Measurements from ENCODE around the gene DCPS.
A peak's percentile ranks its signal among the peaks of the same experiment; 100 is the strongest.
"Not testable (repeated sequence)": the region's sequence is repeated elsewhere in the genome, so short reads cannot be mapped to it uniquely, and the experiment has no call there.

Gene DCPS

GRCh38 chr11:126303623-126304456, at the start of gene DCPS:
DCPS (plus strand) TSS chr11:126304060; CDS start chr11:126304081, 21 bp downstream.
- DNase-seq (ENCODE audit: extremely low read depth in 1 of 2, low read depth in 1 of 2) = peak; percentile 45 to 74

GRCh38 chr11:126254819-126255218, 49.0 kb upstream of the DCPS start:
- DNase-seq (ENCODE audit: extremely low read depth in 1 of 2, low read depth in 1 of 2) = no peak

- not testable (repeated sequence) for DNase-seq (ENCODE audit: extremely low read depth in 1 of 2, low read depth in 1 of 2)
Measured at GRCh38 chr11:126255507-126255906, 48.4 kb upstream of the DCPS start.

GRCh38 chr11:126256216-126256615, 47.6 kb upstream of the DCPS start:
- no peak for DNase-seq (ENCODE audit: extremely low read depth in 1 of 2, low read depth in 1 of 2)

- DNase-seq (ENCODE audit: extremely low read depth in 1 of 2, low read depth in 1 of 2) = no peak
Measured at GRCh38 chr11:126257144-126257543, 46.7 kb upstream of the DCPS start.

- no peak for DNase-seq (ENCODE audit: extremely low read depth in 1 of 2, low read depth in 1 of 2)
Measured at GRCh38 chr11:126257764-126258163, 46.1 kb upstream of the DCPS start.

- no peak for DNase-seq (ENCODE audit: extremely low read depth in 1 of 2, low read depth in 1 of 2)
Measured at GRCh38 chr11:126262216-126262615, 41.6 kb upstream of the DCPS start.

- no peak for DNase-seq (ENCODE audit: extremely low read depth in 1 of 2, low read depth in 1 of 2)
Measured at GRCh38 chr11:126263489-126263888, 40.4 kb upstream of the DCPS start.

GRCh38 chr11:126265811-126266210, 38.0 kb upstream of the DCPS start:
- no peak for DNase-seq (ENCODE audit: extremely low read depth in 1 of 2, low read depth in 1 of 2)

GRCh38 chr11:126267650-126268049, 36.2 kb upstream of the DCPS start:
- DNase-seq (ENCODE audit: extremely low read depth in 1 of 2, low read depth in 1 of 2) = no peak

- DNase-seq (ENCODE audit: extremely low read depth in 1 of 2, low read depth in 1 of 2) = no peak
Measured at GRCh38 chr11:126268361-126268707, 35.5 kb upstream of the DCPS start.

- DNase-seq (ENCODE audit: extremely low read depth in 1 of 2, low read depth in 1 of 2) = peak; percentile 99 to 100
Measured at GRCh38 chr11:126268708-126269579, 34.9 kb upstream of the DCPS start, which contains the start of the genes FOXRED1 and SRPRA. FOXRED1 (plus strand) TSS chr11:126269154; CDS start chr11:126269207, 53 bp downstream. SRPRA (minus strand) TSS chr11:126268895; CDS start chr11:126268804, 91 bp downstream.

GRCh38 chr11:126277322-126277721, 26.5 kb upstream of the DCPS start:
- no peak for DNase-seq (ENCODE audit: extremely low read depth in 1 of 2, low read depth in 1 of 2)

- DNase-seq (ENCODE audit: extremely low read depth in 1 of 2, low read depth in 1 of 2) = no peak
Measured at GRCh38 chr11:126277780-126278179, 26.1 kb upstream of the DCPS start.

GRCh38 chr11:126279191-126279590, 24.7 kb upstream of the DCPS start:
- no peak for DNase-seq (ENCODE audit: extremely low read depth in 1 of 2, low read depth in 1 of 2)

GRCh38 chr11:126280595-126280994, 23.3 kb upstream of the DCPS start:
- no peak for DNase-seq (ENCODE audit: extremely low read depth in 1 of 2, low read depth in 1 of 2)

GRCh38 chr11:126281245-126281644, 22.6 kb upstream of the DCPS start:
- no peak for DNase-seq (ENCODE audit: extremely low read depth in 1 of 2, low read depth in 1 of 2)

- DNase-seq (ENCODE audit: extremely low read depth in 1 of 2, low read depth in 1 of 2) = no peak
Measured at GRCh38 chr11:126281666-126282175, 22.1 kb upstream of the DCPS start.

- peak in 1 of 2 donors; percentile 9 for DNase-seq (ENCODE audit: extremely low read depth in 1 of 2, low read depth in 1 of 2)
Measured at GRCh38 chr11:126282361-126282735, 21.5 kb upstream of the DCPS start.

GRCh38 chr11:126282736-126283591, 20.9 kb upstream of the DCPS start, which contains the start of gene TIRAP:
TIRAP (plus strand) TSS chr11:126283093; CDS start chr11:126290895, 7,802 bp downstream.
- peak in 1 of 2 donors; percentile 40 for DNase-seq (ENCODE audit: extremely low read depth in 1 of 2, low read depth in 1 of 2)

Data from activated CD8-positive, alpha-beta memory T cell treated with anti-CD3 and anti-CD28 coated beads for 1 hour (primary cell).